ENCODE measurements around the gene CDC42BPB. TPM values are rescaled to one million over a fixed set of nuclear protein-coding genes. Genes with fewer than 3 reads are reported as not detected.

Gene CDC42BPB
- total and polyA plus RNA-seq, 2 donors (not counting 1 experiment from before 2014, with no cell fraction given): 44.8 to 98.3 TPM

GRCh38 chr14:102909911-102910310 is 147.4 kb downstream of the CDC42BPB start:
- H3K27me3 ChIP-seq (ENCODE audit: control insufficient read depth, insufficient read depth, low read length): no peaks in the 10 kb centered on the region
- no peak overlapping the region for H3K9ac ChIP-seq (ENCODE audit: insufficient read depth, low read length)
- no peaks in the 10 kb centered on the region for H3K79me2 ChIP-seq (ENCODE audit: control insufficient read depth, insufficient read depth, low read length)
- DNase-seq (ENCODE audit: low read depth in 2 of 2): no peak
- no peak overlapping the region for H3K27ac ChIP-seq (ENCODE audit: insufficient read depth, low read length)
- peaks cover 3% of the 10 kb centered on the region for H3K36me3 ChIP-seq (ENCODE audit: control insufficient read depth, insufficient read depth, low read length)
- no peaks in the 10 kb centered on the region for H3K9me3 ChIP-seq (ENCODE audit: control insufficient read depth, insufficient read depth, low read depth, low read length)
- no peak overlapping the region for H3K4me2 ChIP-seq (ENCODE audit: extremely low read depth, insufficient read depth, low read length)
- H3K4me3 ChIP-seq (replicated peaks in 1 of 4; ENCODE audit: control extremely low read depth in 1 of 4, insufficient read depth in 1 of 4, low read depth in 3 of 4, low read length in 4 of 4): no peak overlapping the region
- no peaks in the 10 kb centered on the region for H4K20me1 ChIP-seq (ENCODE audit: control insufficient read depth, extremely low read depth, insufficient read depth, low read length)
- TF ChIP-seq CTCF (conservative IDR thresholded peaks at IDR 0.05 in 1 of 2, IDR thresholded peaks at IDR 0.05 in 1 of 2; ENCODE audit: low read depth in 1 of 2, low read length in 2 of 2) (no peak), EZH2 (IDR thresholded peaks at IDR 0.05; ENCODE audit: low read length, missing control alignments) (no peak)
- no peaks in the 10 kb centered on the region for H3K4me1 ChIP-seq (ENCODE audit: control insufficient read depth, extremely low read depth, insufficient read depth, low read length)
- no peak overlapping the region for H2AFZ ChIP-seq (ENCODE audit: low read length)

DNA sequence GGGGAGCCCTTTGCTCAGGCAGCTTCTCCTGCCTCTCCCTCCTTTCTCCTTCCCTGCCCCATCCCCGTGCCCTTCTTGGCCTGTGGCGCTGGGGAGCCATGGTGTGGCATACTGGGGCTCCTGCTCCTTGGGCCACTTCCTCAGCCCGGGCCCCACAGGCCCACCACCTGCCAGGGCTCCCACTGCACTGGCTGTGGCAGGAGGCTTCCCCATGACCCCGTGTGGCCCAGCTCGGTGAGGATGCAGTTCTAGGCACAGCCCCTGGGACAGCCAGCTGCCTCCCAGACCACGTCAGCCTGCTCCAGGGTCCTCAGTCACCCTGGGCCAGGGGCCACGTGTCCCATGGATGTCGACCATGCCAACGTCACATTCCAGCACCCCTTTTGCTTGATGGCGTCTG is 147.9 kb downstream of the CDC42BPB start:
- Histone ChIP-seq H3K27me3 (ENCODE audit: control insufficient read depth, insufficient read depth, low read length) (no peaks in the 10 kb centered on the region), H3K36me3 (ENCODE audit: control insufficient read depth, insufficient read depth, low read length) (peaks cover 3% of the 10 kb centered on the region), H4K20me1 (ENCODE audit: control insufficient read depth, extremely low read depth, insufficient read depth, low read length) (no peaks in the 10 kb centered on the region), H2AFZ (ENCODE audit: low read length) (no peak overlapping the region), H3K4me3 (replicated peaks in 1 of 4; ENCODE audit: control extremely low read depth in 1 of 4, insufficient read depth in 1 of 4, low read depth in 3 of 4, low read length in 4 of 4) (no peak overlapping the region), H3K9ac (ENCODE audit: insufficient read depth, low read length) (no peak overlapping the region), H3K9me3 (ENCODE audit: control insufficient read depth, insufficient read depth, low read depth, low read length) (no peaks in the 10 kb centered on the region), H3K4me1 (ENCODE audit: control insufficient read depth, extremely low read depth, insufficient read depth, low read length) (no peaks in the 10 kb centered on the region), H3K79me2 (ENCODE audit: control insufficient read depth, insufficient read depth, low read length) (no peaks in the 10 kb centered on the region), H3K27ac (ENCODE audit: insufficient read depth, low read length) (no peak overlapping the region), H3K4me2 (ENCODE audit: extremely low read depth, insufficient read depth, low read length) (no peak overlapping the region)
- TF ChIP-seq EZH2 (IDR thresholded peaks at IDR 0.05; ENCODE audit: low read length, missing control alignments): no peak
- no peak for TF ChIP-seq CTCF (conservative IDR thresholded peaks at IDR 0.05 in 1 of 2, IDR thresholded peaks at IDR 0.05 in 1 of 2; ENCODE audit: low read depth in 1 of 2, low read length in 2 of 2)
- no peak for DNase-seq (ENCODE audit: low read depth in 2 of 2)

GRCh38 chr14:102908766-102909455 is 148.4 kb downstream of the CDC42BPB start:
- Histone ChIP-seq H4K20me1 (ENCODE audit: control insufficient read depth, extremely low read depth, insufficient read depth, low read length) (no peaks in the 10 kb centered on the region), H2AFZ (ENCODE audit: low read length) (no peak overlapping the region), H3K27me3 (ENCODE audit: control insufficient read depth, insufficient read depth, low read length) (no peaks in the 10 kb centered on the region), H3K4me1 (ENCODE audit: control insufficient read depth, extremely low read depth, insufficient read depth, low read length) (no peaks in the 10 kb centered on the region), H3K79me2 (ENCODE audit: control insufficient read depth, insufficient read depth, low read length) (no peaks in the 10 kb centered on the region), H3K4me2 (ENCODE audit: extremely low read depth, insufficient read depth, low read length) (no peak overlapping the region), H3K4me3 (replicated peaks in 1 of 4; ENCODE audit: control extremely low read depth in 1 of 4, insufficient read depth in 1 of 4, low read depth in 3 of 4, low read length in 4 of 4) (no peak overlapping the region), H3K36me3 (ENCODE audit: control insufficient read depth, insufficient read depth, low read length) (peaks cover 3% of the 10 kb centered on the region), H3K9me3 (ENCODE audit: control insufficient read depth, insufficient read depth, low read depth, low read length) (no peaks in the 10 kb centered on the region), H3K27ac (ENCODE audit: insufficient read depth, low read length) (no peak overlapping the region), H3K9ac (ENCODE audit: insufficient read depth, low read length) (no peak overlapping the region)
- DNase-seq (ENCODE audit: low read depth in 2 of 2): no peak
- no peak for TF ChIP-seq CTCF (conservative IDR thresholded peaks at IDR 0.05 in 1 of 2, IDR thresholded peaks at IDR 0.05 in 1 of 2; ENCODE audit: low read depth in 1 of 2, low read length in 2 of 2)
- no peak for TF ChIP-seq EZH2 (IDR thresholded peaks at IDR 0.05; ENCODE audit: low read length, missing control alignments)

Data from fibroblast of lung (primary cell).